A673 (cell line): ENCODE measurements around the gene KLK11. TPM values are rescaled to one million over a fixed set of nuclear protein-coding genes. Genes with fewer than 3 reads are reported as not detected.

Experiments used
- BruUV-seq: library from RNA; stranded (reverse); fragments of 400-500 nt; replicated peaks from 2 replicates; lab custom pipeline; 2021; lab: Mats Ljungman, UMichigan
- CTCF ChIA-PET: fragments of 300-600 bp; sonication (Branson Sonifier 250); formaldehyde crosslinking; loops from one replicate; lab custom pipeline; 2022; ENCODE audit warnings: antibody characterized with exemption; lab: Charles Lee
- POLR2A ChIA-PET: fragments of 300-600 bp; sonication (Branson Sonifier 250); formaldehyde crosslinking; loops from one replicate; lab custom pipeline; 2022; ENCODE audit warnings: antibody characterized with exemption; ENCODE audit not compliant: low non-redundant PET; lab: Charles Lee
- DNase-seq: peaks from one replicate; pipeline ENCODE4 v3.0.0-alpha.2; 2015; ENCODE audit warnings: low spot score
- H3K27ac ChIP-seq: fragments of 200-600 bp; sonication (generic); 2 replicates; pipeline ENCODE4 v1.5.1; 2016; ENCODE audit warnings: mixed run types, low read depth, mild to moderate bottlenecking, mixed read lengths, antibody characterized with exemption, low read length; ENCODE audit not compliant: poor library complexity, severe bottlenecking
- H3K27me3 ChIP-seq: fragments of 200-600 bp; sonication (generic); replicated peaks from 2 replicates; pipeline ENCODE4 v1.6.1; 2017; ENCODE audit warnings: mixed run types, low read depth, mild to moderate bottlenecking, mixed read lengths, antibody characterized with exemption, low read length; ENCODE audit not compliant: insufficient read depth, poor library complexity
- H3K36me3 ChIP-seq: fragments of 200-600 bp; sonication (generic); 2 replicates; pipeline ENCODE4 v1.6.1; 2016; ENCODE audit warnings: mixed run types, mild to moderate bottlenecking, mixed read lengths, antibody characterized with exemption, low read length; ENCODE audit not compliant: insufficient read depth, poor library complexity, severe bottlenecking
- H3K4me1 ChIP-seq: fragments of 200-600 bp; sonication (generic); 2 replicates; pipeline ENCODE4 v1.6.1; 2017; ENCODE audit warnings: mixed run types, mild to moderate bottlenecking, mixed read lengths, antibody characterized with exemption, low read length; ENCODE audit not compliant: insufficient read depth, poor library complexity, severe bottlenecking
- H3K4me3 ChIP-seq: fragments of 200-600 bp; sonication (generic); 2 replicates; pipeline ENCODE4 v1.5.1; 2016; ENCODE audit warnings: low read depth, mixed run types, mild to moderate bottlenecking, mixed read lengths, low read length; ENCODE audit not compliant: poor library complexity, severe bottlenecking
- H3K9me3 ChIP-seq: fragments of 200-600 bp; sonication (generic); 2 replicates; pipeline ENCODE4 v1.6.1; 2016; ENCODE audit warnings: mixed run types, low read depth, mild to moderate bottlenecking, mixed read lengths, antibody characterized with exemption, low read length; ENCODE audit not compliant: poor library complexity, severe bottlenecking
- CTCF ChIP-seq: fragments of 300-800, 200-600 bp; sonication (generic); conservative IDR thresholded peaks from 2 replicates; pipeline ENCODE4 v1.5.1; 2017; ENCODE audit warnings: low read depth, mild to moderate bottlenecking, antibody characterized with exemption, low read length, moderate library complexity, mixed read lengths
- EZH2 ChIP-seq: fragments of 200-600 bp; sonication (generic); IDR thresholded peaks from 2 replicates; pipeline ENCODE4 v1.6.1; 2017; ENCODE audit warnings: borderline replicate concordance, low read depth, mild to moderate bottlenecking, mixed read lengths, antibody characterized with exemption, low read length; ENCODE audit not compliant: poor library complexity, severe bottlenecking
- intact Hi-C: fragments of 100-400 bp; cut with micrococcal nuclease; formaldehyde crosslinking; loops from one replicate; pipeline ENCODE4 v1.10.0; 2022; ENCODE audit not compliant: unreplicated experiment
- total RNA-seq: library from RNA; stranded (reverse); gene quantifications from 2 replicates; pipeline ENCODE4 v1.2.3, GENCODE V29; 2021

KLK11 gene
- total RNA-seq, 1 experiment from 2014 or later, result not detected

- H3K4me1 ChIP-seq, result no peaks in the 10 kb centered on the region
- no peak overlapping the region for H3K27ac ChIP-seq
- intact Hi-C loops, result no loop called here
- no TSS peak for BruUV-seq
- ChIA-PET POLR2A (interaction anchor here (0.5 kb wide), 1 partner anchor 627 kb away, joined by 6 read pairs; no protein-coding TSS in a partner anchor), CTCF (no interaction called here)
- H3K36me3 ChIP-seq, result no peaks in the 10 kb centered on the region
- TF ChIP-seq CTCF, result no peak
- TF ChIP-seq EZH2, result no peak
- H3K27me3 ChIP-seq, result peaks cover 18% of the 10 kb centered on the region
- DNase-seq, result no peak
- H3K4me3 ChIP-seq, result no peak overlapping the region
- H3K9me3 ChIP-seq, result no peaks in the 10 kb centered on the region
Observed at GRCh38 chr19:51031880-51032225, 5.4 kb upstream of the KLK11 start.

GRCh38 chr19:51031220-51031879, 4.9 kb upstream of the KLK11 start:
- Histone ChIP-seq H3K9me3 (no peaks in the 10 kb centered on the region), H3K27me3 (peaks cover 23% of the 10 kb centered on the region), H3K4me3 (no peak overlapping the region), H3K27ac (no peak overlapping the region), H3K4me1 (no peaks in the 10 kb centered on the region), H3K36me3 (no peaks in the 10 kb centered on the region)
- TF ChIP-seq EZH2 (no peak), CTCF (no peak)
- DNase-seq, result no peak
- ChIA-PET CTCF (no interaction called here), POLR2A (no interaction called here)
- intact Hi-C loops, result no loop called here
- BruUV-seq, result no TSS peak

- H3K4me3 ChIP-seq, result no peak overlapping the region
- intact Hi-C loops, result no loop called here
- CTCF ChIA-PET, result interaction anchor here (0.7 kb wide), 1 partner anchor 101 kb away, joined by 4 read pairs; no protein-coding TSS in a partner anchor
- no peak for TF ChIP-seq EZH2
- no peak for TF ChIP-seq CTCF
- POLR2A ChIA-PET, result no interaction called here
- no peaks in the 10 kb centered on the region for H3K36me3 ChIP-seq
- H3K27ac ChIP-seq, result no peak overlapping the region
- H3K4me1 ChIP-seq, result no peaks in the 10 kb centered on the region
- H3K9me3 ChIP-seq, result no peaks in the 10 kb centered on the region
- DNase-seq, result no peak
- H3K27me3 ChIP-seq, result peaks cover 30% of the 10 kb centered on the region
- no TSS peak for BruUV-seq
Observed at GRCh38 chr19:51030631-51031030, 4.2 kb upstream of the KLK11 start.
